NCI-H1092 treated with DMSO at 0.1 percent for 48 hours (cell line): Measurements from ENCODE around the gene ST6GALNAC5.

Experiments
- DNase-seq: peaks from one replicate; lab custom pipeline; 2025; lab: John Stamatoyannopoulos, UW

Gene ST6GALNAC5

DNA sequence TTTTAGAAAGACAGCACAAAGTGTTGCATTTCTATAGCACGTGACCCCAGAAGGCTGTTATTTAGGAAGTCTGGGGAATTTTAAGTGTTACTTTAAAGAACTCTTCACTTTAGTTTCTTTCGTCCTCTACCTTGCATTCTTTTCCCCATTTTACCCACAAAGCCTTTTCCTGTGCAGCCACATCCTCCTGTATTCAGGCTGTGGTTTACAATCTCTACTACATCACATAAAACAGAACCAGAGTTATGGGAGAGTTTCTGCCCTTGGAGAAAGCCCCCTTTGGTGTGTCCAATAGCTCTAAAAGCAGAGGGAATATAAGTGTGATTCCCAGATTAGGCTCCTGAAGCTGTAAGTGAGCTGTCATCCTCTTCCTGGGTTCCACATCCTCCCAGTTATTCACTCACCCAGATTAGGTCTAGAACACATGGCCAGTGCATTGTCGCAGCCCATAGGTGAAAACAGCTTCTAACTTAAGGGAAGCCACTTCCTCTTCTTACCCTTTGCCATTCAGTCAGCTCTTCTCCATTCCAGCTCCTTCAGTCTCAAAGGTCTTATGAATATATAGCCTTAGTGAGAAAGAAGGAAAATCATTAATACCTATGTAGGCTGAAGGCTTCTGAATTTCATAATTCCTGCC lies 180.8 kb downstream of the ST6GALNAC5 start:
- no peak for DNase-seq

DNA sequence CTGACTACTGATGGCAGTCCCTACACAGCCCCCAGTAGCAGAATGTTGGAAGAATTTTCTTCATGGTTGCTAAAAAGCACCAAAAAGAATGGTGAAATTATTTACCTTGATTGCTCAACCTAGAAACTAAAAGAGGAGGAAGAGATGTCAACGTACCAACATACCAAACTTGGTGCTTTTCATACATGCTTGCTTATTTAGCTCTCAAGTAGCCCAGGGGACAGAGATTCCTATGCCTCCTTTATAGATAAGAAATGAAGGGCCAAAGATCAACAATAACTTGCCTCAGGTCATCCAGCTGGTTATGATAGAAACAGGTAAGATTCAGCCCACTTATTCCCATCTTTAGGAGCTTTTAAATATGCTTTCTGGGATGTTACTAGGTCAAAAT lies 181.3 kb downstream of the ST6GALNAC5 start:
- DNase-seq = no peak

DNA sequence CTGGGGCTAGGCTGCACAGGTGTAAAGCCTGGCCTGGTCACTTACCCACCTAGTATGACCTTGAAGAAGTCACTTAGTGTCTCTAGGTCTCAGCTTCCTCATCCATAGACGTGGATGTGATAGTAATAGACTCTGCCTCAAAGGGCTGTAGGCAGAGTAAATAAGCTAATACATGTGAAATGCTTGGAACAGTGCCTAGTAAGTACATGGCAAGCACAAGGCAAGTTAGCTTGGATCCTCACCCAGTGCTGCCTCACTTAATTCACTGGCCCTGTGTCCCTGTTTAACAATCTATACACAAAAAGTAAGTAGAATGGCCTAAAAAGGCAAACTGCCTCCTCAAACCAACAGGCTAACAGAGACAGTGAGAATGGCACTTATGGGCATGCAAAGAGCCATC lies 184.1 kb downstream of the ST6GALNAC5 start:
- no peak for DNase-seq

DNA sequence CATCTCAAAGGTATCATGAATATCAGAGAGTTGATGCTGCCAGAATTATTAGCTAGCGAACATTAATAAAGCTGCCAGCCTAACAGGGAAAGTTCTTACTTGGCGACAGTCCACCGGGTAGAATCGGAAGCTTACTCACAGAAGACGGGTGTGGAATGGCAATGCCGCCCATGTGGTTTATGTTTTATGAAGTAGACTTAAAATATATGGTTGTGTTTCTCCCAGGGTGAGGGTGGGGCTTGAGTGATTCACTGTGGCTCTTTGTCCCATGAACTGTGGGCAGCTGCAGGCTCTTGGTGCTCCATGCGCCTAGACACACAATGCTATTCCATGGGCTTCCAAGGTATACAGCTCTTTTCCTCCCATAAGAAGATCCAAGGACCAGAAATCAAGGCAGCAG lies 189.2 kb downstream of the ST6GALNAC5 start:
- DNase-seq = no peak

DNA sequence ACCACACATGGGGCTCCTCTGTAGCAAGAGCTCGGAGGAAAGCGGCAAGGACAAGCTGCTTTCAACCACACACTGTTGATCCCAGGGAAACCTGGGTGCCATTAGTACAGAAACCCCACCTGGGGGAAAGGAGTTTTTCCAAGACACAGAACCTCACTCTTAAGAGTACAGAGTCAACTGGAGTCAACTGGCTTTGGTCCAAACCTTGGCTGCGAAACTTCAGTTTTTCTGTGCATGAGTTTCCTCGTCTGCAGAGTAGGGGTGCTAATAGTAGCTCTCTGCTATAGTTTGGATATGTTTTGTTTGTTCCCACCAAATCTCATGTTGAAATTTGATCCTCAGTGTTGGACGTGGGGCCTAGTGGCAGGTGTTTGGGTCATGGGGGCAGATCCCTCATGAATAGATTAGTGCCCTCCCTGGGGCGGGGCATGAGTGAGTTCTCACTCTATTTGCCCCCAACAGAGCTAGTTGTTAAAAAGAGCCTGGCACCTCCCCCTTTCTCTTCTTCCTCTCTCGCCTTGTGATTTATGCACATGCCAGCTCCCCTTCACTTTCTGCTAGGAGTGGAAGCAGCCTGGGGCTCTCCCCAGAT lies 190.8 kb downstream of the ST6GALNAC5 start:
- no peak for DNase-seq

DNA sequence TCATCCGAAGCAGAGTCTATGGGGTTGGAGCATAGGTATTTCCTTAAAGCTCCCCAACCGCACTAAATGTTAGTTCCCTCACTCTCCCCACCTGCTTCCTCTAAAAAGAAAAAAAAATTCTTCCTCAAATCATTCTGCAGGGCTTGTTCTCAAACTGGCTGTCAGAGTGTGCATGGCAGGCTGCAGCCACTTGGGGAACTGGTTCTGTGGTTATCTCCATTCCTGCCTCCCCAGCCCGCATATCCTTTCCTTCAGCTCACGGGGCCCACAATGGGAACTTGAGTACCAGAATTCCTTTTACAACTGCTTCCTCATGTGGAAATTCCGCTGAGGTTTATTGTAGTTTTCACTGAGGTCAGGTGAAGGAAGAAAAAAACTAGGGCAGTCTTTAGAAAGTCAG lies 192.7 kb downstream of the ST6GALNAC5 start:
- no peak for DNase-seq

DNA sequence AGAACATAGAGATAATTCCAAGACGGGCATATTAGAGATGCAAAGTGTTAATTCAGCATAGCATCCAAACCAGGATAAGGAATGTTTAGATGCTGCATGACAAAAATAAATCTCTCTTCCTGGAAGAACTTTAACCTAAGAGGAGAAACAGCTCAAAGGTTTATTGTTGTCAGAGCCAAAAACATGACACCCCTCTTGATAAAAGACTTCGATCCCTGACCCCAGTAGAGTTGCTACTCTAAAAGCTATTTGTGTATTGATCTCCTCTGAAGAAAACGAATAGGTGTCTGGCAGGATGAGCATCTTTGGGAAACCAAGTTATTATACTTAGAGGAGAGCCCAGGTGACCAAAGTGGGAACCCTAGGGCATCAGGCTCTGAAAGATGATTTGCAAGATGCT lies 193.9 kb downstream of the ST6GALNAC5 start:
- no peak for DNase-seq

DNA sequence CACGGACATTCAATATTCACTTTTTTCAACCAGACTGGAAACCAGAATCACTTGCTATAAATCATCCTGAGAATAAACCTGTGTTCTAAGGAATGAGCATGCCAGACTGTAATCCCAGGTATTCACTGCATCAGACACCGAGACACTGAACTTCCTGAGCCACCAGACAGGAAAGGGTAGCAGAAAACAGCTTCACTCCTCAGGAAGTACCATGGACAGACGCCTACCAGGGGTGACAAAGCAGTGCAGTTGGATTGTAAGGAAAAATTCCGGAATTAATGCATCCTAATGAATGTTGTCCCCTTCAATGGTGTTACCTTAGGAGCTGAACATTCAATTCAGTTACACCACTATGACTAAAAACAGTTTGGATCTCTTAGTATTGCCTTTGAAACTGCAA lies 195.8 kb downstream of the ST6GALNAC5 start:
- DNase-seq = no peak

DNA sequence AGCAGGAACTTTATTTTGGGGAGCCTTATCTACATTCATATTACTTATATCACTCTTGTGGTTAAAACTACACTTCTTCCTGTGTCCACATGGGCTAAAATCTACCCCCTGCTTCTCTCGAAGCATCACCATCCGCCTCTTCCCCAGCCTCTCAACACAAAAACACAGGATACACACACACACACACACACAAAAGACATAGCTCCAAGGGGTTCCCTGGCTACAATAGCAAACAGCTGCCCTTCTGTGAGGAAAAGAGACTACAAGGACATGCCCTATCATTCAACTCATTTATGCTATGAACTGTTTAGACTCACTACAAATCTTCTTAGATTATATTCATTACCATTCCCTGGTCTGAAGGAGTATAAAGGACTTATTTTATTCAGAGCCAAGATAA lies 197.0 kb downstream of the ST6GALNAC5 start:
- DNase-seq = peak; percentile 22

DNA sequence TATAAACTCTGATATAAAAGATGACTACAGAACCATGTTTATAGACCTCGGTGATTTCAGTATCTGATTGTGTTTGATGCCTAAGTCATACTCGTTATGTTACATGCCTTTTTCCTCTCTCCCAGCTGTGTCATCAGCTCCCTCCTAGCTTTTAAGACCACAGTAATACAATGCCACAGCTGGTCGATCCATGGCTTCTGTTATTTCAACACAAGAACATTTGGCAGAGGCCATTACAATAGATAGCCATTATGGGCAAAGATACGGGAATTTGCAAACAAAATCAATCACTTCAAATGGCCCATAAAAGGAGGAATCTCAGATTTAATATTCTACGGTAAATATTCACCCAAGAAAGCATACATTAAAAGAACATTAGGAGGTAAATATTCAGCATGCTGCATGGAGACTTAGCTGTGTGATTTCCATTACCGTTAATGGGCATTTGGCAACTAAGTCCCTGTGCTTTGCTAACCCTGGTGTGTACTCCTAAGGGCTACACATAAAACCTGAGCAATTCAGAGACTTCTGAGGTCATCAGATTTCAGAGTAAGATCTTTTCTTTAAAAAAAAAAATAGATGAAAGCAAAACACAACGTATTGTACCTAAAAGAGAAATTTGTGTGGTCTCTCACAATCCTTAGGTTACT lies 198.5 kb downstream of the ST6GALNAC5 start:
- DNase-seq = peak; percentile 93

DNA sequence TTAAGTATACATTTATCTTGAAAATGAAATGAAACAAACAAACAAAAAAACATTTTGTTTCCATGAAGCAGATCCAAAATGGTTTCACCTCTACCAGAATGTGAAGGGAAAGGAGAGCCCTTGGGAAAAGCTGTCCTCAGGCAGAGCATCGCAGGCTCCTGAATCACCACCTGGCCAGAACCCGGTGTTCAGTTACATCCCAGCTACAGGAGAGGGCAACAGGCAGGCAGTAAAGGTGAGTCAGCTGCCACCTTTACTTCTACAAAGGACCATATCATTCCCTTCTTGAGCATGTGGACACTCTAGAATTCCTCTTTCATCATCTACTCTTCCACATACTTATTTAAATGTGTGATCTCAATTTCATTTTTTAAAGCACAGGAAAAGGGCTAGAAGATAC lies 200.7 kb downstream of the ST6GALNAC5 start:
- DNase-seq = peak; percentile 13

DNA sequence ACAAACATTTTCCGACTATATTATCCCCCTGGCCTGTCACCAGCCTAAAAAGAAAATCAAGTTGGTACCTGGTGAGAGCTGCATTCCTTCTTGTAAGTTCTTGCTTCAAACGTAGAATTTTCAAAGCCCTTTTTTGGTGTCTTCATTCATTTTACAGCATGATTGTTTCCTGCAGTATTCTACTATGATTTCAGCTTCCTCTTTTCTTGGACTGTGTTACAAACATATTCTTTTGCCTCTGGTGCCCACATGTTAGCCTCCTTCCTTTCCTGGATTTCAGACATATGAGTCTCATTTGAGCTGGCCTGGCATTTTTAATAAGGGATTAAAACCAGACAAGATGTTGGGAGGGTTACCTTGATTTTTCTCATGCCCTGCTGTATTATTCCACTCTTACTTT lies 209.5 kb downstream of the ST6GALNAC5 start:
- DNase-seq = no peak

DNA sequence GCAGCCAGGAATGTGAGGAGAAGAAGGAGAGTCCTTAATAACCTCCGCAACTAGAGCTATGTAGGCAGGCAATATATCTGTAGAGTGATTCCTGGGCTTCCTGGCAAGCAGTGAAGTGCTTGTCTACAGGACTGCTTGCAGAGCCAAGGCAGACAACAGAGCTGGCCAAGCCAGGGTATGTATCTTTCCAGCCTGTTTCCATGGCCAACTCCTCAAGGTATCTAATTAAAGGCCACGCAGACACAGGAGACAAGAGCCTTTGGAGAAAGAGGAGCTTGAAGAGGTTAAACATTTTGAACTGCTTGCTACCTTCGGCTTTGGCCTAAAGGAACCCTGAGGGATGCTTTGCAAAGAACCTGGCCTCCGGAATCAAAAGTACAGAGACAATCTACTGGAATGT lies 214.6 kb downstream of the ST6GALNAC5 start:
- DNase-seq = no peak

DNA sequence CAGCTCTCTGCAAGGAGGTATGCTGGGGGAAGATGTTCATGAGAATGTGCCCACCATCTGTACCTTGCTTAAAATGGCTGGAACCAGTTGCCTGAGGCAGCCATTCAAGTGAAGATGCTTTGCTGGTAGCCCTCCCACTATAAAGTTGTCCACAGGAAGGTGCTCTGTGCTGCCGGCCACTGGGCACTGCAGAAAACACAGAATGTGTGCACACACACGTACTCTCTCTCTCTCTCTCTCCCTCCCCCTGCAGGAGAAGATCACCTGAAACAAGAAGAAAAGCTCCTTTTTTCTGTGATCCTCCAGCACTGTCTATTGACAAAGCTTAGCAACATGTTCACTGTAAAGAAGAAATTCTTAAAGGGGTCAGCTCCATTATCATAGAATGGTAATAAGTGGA lies 217.2 kb downstream of the ST6GALNAC5 start:
- DNase-seq = no peak

DNA sequence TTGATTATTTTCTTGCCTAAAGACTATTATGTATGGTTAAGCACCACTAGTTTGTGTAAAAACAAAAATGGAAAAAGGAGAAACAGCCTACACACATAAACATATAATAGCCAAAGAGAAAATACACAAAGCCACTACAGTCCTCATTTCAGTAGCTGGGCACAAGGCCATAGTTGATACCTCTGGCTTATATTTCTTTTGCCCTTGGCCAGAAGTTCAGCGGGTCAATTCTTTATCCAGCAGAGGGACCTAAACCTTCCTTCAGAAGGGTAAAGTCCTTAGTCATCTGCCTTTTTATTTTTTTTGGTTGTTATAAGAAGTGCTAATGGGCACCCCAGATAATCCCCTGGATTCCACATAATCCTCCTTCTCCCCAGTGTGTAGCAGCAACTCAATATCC lies 217.8 kb downstream of the ST6GALNAC5 start:
- no peak for DNase-seq

DNA sequence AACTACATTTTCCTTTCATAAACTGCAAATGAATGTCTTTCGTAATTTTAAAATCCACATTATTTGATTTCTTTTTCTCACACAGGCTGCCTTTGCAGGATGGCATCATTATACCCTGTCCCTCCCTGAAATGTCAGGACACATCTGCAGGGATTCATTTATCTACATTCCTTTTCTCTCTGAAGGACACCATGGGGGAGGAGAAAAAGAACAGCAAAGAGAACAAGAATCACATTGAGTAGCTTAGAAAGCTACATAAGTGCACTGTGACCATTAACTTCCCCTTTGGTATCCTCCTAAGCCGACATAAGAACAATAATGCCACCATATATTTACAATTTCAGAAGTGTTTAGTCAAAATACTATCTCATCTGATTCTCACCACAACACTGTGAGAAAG lies 222.5 kb downstream of the ST6GALNAC5 start:
- DNase-seq = no peak

DNA sequence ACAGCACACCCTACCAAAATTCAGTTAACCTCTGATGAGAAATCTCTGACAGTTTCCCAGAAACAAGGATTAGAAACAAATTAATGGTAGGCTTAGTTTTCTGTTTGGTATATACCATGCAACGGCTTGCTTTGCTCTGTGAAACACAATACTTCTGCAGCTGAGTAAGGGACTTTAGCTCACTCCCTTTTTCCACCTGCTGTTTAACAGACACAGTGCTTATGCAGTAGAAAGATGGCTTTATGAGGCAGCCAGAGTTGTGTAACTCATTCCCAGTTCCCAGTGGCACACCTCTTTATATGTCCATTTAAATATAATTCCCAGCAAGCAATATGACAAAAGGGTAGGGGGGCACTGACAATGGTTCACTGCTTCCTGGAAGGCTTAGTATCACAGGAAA lies 228.0 kb downstream of the ST6GALNAC5 start:
- peak; percentile 7 for DNase-seq

DNA sequence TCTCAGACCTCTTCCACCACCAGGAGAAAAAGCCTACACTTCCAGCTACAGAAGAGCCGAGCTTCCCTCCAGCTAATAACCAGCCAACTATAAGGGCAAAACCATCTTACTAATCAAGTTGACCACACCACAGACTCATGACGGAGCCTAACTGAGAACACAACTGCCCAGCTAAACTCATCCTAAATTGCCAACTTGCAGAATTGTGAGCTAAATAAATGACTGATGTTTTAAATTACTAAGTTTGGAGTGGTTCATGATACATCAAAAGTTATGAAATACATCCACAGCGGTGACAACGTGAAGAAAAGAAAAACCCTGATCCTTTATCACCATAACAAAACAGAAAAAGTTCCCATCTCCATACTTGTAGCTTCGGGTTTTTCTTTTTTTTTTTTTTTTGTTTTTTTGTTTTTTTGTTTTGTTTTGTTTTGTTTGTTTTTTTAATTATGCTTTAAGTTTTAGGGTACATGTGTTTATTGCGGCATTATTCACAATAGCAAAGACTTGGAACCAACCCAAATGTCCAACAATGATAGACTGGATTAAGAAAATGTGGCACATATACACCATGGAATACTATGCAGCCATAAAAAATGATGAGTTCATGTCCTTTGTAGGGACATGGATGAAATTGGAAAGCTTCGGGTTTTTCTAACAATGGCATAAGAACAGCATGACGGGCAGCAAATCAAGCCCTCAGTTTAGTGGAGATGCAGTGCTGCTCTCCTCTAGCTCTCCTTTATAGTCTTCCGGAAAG lies 229.4 kb downstream of the ST6GALNAC5 start:
- no peak for DNase-seq

DNA sequence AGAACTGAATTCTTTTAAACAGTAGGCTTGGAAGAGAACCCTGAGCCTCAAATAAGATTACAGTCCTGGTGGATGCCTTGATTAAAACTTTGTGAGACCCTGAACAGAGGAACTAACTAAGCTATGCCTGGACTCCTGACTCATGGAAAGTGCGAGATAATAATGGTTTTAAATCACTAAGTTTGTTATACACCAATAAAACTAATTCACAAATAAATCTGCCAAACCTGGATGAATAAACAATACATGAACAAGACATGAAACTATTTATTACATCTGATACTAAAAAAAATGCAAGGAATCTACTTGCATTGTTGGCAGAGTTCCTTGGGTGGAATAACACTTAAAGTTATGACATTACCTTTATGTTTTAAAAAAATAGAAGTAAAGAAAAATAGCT lies 233.6 kb downstream of the ST6GALNAC5 start:
- no peak for DNase-seq

DNA sequence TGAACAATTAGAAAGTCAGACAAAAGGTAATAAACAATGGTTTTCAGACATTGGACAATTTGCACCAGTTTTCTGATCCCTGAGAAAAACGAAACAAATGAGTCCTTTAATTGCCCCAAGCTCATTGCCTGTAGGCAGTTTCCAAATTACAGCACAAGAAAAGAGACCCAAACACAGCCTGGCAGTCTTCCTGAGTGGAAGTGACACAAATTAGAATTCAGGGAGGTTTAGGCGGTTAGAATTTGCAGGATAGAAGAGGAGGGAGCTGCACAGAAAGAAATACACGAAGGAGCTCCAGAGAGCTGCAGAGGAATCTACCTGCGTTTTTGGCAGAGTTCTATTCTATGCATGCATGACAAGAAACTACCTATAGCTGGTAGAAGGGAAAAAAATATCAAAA lies 236.2 kb downstream of the ST6GALNAC5 start:
- no peak for DNase-seq

DNA sequence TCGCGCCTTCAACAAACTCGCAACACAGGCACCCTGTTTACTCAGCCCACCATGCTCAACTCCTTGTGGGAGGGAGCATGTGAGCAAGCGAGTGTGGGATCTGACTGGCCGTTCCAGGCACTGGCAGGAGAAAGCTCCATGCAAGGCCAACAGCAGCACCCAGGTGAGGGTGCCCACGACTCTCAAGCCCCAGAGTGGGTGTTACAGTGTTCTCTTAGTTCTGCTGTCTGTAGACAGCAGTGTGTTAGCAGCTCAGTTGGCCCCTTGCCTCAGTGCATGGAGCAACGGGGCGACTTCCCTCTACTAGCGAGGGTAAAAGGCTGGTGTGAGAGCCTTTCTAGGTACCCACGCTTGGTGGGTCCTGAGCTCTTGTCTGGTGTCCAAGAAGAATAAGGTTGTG lies 237.4 kb downstream of the ST6GALNAC5 start:
- DNase-seq = no peak
